ENCODE data around the gene SCN5A. TPM values are rescaled to one million over a fixed set of nuclear protein-coding genes. Genes with fewer than 3 reads are reported as not detected.

Gene SCN5A
- total RNA-seq, 2 experiments from 2014 or later, result not detected

DNA sequence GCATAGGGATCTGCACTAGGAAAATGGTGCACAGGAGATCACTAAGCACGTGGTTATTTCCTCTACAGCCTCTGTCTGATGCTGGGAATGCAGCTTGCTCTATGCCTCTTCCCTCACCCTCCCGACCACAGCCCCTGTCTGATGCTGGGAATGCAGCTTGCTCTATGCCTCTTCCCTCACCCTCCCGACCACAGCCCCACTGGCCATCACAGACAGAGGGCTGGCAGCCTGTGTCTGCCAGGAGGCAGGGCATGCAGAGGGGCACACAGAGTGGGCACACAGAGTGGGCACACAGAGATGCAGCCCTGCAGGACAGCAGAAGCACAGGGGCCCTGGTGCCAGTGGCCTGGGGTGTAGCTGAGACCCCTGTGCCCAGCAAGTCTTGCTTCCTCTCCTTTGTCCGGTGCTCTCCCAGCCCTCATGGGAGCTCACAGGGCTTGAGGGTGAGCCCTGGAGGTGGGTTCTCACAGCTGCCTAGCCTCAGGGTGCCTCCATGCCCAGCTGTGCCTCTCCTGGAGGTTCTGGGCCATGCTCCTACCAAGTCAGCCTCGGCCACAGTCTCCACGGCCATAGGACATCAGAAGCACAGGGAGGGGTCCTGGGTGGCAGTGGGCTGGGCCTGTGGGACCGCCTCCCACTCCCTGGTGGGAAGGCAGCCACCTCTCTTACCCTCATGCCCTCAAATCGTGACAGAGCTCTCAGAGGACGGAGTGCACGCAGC lies 87.6 kb downstream of the SCN5A start:
- no peak overlapping the region for H3K27ac Mint-ChIP-seq
- no peaks in the 10 kb centered on the region for H3K4me1 Mint-ChIP-seq
- H3K36me3 Mint-ChIP-seq (ENCODE audit: low read depth), result no peaks in the 10 kb centered on the region
- H3K27me3 Mint-ChIP-seq, result no peaks in the 10 kb centered on the region
- no peaks in the 10 kb centered on the region for H3K9me3 Mint-ChIP-seq
- no peak overlapping the region for H3K4me3 Mint-ChIP-seq
- CTCF ChIA-PET, result interaction anchor here (0.6 kb wide), 1 partner anchor 339 kb away, joined by 3 read pairs; no protein-coding TSS in a partner anchor
- no peak for DNase-seq
- POLR2A ChIA-PET, result no interaction called here

GRCh38 chr3:38560996-38561717 lies 88.3 kb downstream of the SCN5A start:
- no peaks in the 10 kb centered on the region for H3K27me3 Mint-ChIP-seq
- ChIA-PET POLR2A (no interaction called here), CTCF (interaction anchor here (0.6 kb wide), 1 partner anchor 338 kb away, joined by 3 read pairs; no protein-coding TSS in a partner anchor)
- H3K27ac Mint-ChIP-seq, result no peak overlapping the region
- no peak overlapping the region for H3K4me3 Mint-ChIP-seq
- H3K36me3 Mint-ChIP-seq (ENCODE audit: low read depth), result no peaks in the 10 kb centered on the region
- no peak for DNase-seq
- no peaks in the 10 kb centered on the region for H3K9me3 Mint-ChIP-seq
- H3K4me1 Mint-ChIP-seq, result no peaks in the 10 kb centered on the region

DNA sequence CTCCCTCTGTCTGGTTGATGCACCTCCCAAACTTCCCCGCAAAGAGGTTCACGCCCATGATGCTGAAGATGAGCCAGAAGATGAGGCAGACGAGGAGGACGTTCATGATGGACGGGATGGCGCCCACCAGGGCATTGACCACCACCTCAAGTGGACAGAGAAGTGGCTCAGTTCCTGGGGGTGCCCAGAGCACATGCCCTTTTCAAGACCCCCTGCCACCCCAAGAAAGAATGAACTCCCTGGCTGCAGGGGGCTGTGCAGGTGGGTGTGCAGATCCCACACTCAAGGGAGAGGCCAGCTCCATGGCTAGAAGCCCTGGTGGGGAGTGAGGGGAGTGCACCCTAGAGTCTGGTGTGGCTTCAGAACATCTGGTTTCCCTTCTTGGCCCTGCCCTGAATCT lies 89.2 kb downstream of the SCN5A start:
- no peaks in the 10 kb centered on the region for H3K27me3 Mint-ChIP-seq
- CTCF ChIA-PET, result no interaction called here
- H3K4me3 Mint-ChIP-seq, result no peak overlapping the region
- no peaks in the 10 kb centered on the region for H3K4me1 Mint-ChIP-seq
- no peak overlapping the region for H3K27ac Mint-ChIP-seq
- POLR2A ChIA-PET, result no interaction called here
- DNase-seq, result no peak
- H3K9me3 Mint-ChIP-seq, result no peaks in the 10 kb centered on the region
- H3K36me3 Mint-ChIP-seq (ENCODE audit: low read depth), result no peaks in the 10 kb centered on the region

DNA sequence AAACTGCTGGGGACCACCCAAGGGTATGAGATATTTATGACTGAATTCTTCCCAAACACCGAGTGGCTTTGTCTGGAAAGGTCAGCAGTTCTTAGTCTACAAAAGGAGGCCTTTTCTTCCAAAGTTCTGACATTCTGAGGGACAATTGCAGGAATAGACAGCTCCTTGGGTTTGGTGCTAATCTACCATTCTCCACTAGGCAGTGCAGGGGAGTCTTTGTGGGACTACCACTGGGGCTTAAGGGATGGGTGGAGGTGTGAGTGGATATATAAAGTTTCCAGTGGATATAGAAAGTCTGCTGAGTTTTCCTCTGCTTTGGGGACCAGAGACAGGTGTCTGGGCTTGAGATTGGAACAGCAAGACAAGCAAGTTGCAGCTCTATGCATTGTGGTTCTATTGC lies 90.6 kb downstream of the SCN5A start:
- no peaks in the 10 kb centered on the region for H3K27me3 Mint-ChIP-seq
- H3K36me3 Mint-ChIP-seq (ENCODE audit: low read depth), result no peaks in the 10 kb centered on the region
- ChIA-PET CTCF (interaction anchor here (1.7 kb wide), 1 partner anchor 37 kb away, joined by 5 read pairs; no protein-coding TSS in a partner anchor), POLR2A (no interaction called here)
- H3K4me3 Mint-ChIP-seq, result no peak overlapping the region
- no peak overlapping the region for H3K27ac Mint-ChIP-seq
- H3K9me3 Mint-ChIP-seq, result no peaks in the 10 kb centered on the region
- DNase-seq, result no peak
- no peaks in the 10 kb centered on the region for H3K4me1 Mint-ChIP-seq

GRCh38 chr3:38556640-38557358 lies 92.7 kb downstream of the SCN5A start:
- Mint-ChIP-seq H3K27ac (no peak overlapping the region), H3K36me3 (ENCODE audit: low read depth) (no peaks in the 10 kb centered on the region), H3K9me3 (no peaks in the 10 kb centered on the region), H3K27me3 (no peaks in the 10 kb centered on the region), H3K4me3 (no peak overlapping the region), H3K4me1 (no peaks in the 10 kb centered on the region)
- no peak for DNase-seq
- POLR2A ChIA-PET, result no interaction called here
- CTCF ChIA-PET, result interaction anchor here (0.6 kb wide), 1 partner anchor 80 kb away, joined by 3 read pairs; no protein-coding TSS in a partner anchor

GRCh38 chr3:38555926-38556325 lies 93.6 kb downstream of the SCN5A start:
- no peak overlapping the region for H3K4me3 Mint-ChIP-seq
- no peak for DNase-seq
- no peaks in the 10 kb centered on the region for H3K9me3 Mint-ChIP-seq
- no peaks in the 10 kb centered on the region for H3K4me1 Mint-ChIP-seq
- CTCF ChIA-PET, result no interaction called here
- no peaks in the 10 kb centered on the region for H3K36me3 Mint-ChIP-seq (ENCODE audit: low read depth)
- no peaks in the 10 kb centered on the region for H3K27me3 Mint-ChIP-seq
- H3K27ac Mint-ChIP-seq, result no peak overlapping the region
- POLR2A ChIA-PET, result no interaction called here

- no peak for DNase-seq
- H3K4me1 Mint-ChIP-seq, result no peaks in the 10 kb centered on the region
Observed at GRCh38 chr3:38555149-38555840, 94.2 kb downstream of the SCN5A start.

DNA sequence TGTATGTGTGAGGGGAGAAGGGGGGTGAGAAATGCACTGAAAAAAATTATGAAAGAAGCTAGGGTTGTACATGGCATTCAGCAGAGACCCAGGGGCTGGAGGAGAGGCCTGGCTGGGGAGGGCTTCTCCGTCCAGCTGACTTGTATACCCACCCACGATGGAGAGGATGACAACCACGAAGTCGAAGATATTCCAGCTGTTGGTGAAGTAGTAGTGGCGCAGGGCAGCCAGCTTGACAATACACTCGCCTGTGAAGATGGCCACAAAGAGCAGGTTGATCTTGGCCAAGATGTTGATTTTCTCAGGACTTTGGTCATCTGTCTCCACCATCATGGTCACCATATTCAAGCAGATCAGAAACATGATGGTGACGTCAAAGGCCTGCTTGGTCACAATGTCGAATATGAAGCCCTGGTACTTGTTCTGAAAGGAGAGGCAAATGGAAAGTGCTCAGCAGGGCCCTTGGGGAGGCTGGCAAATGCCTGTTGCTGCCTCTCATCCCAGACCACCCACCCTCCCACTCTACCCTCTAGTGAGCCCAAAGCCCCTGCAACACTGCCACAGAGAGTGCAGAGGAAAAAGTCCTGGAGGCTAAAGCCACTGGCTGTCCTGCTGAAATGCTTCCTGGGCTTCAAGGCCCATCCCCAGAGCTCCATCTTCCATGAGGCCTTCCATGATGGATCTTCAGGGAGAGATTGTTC lies 95.2 kb downstream of the SCN5A start:
- ChIA-PET POLR2A (no interaction called here), CTCF (no interaction called here)
- H3K9me3 Mint-ChIP-seq, result no peaks in the 10 kb centered on the region
- H3K27ac Mint-ChIP-seq, result no peak overlapping the region
- H3K27me3 Mint-ChIP-seq, result no peaks in the 10 kb centered on the region
- DNase-seq, result no peak
- no peaks in the 10 kb centered on the region for H3K36me3 Mint-ChIP-seq (ENCODE audit: low read depth)
- no peak overlapping the region for H3K4me3 Mint-ChIP-seq
- H3K4me1 Mint-ChIP-seq, result no peaks in the 10 kb centered on the region

More at GRCh38 chr3:38555149-38555840, 94.2 kb downstream of the SCN5A start:
- POLR2A ChIA-PET, result no interaction called here
- Mint-ChIP-seq H3K9me3 (no peaks in the 10 kb centered on the region), H3K27ac (no peak overlapping the region), H3K27me3 (no peaks in the 10 kb centered on the region), H3K4me3 (no peak overlapping the region), H3K36me3 (ENCODE audit: low read depth) (no peaks in the 10 kb centered on the region)
- CTCF ChIA-PET, result no interaction called here

- no peak overlapping the region for H3K27ac Mint-ChIP-seq
- peaks cover 3% of the 10 kb centered on the region for H3K4me1 Mint-ChIP-seq
- H3K4me3 Mint-ChIP-seq, result no peak overlapping the region
- H3K9me3 Mint-ChIP-seq, result no peaks in the 10 kb centered on the region
- ChIA-PET POLR2A (no interaction called here), CTCF (no interaction called here)
- no peak for DNase-seq
- no peaks in the 10 kb centered on the region for H3K27me3 Mint-ChIP-seq
- no peaks in the 10 kb centered on the region for H3K36me3 Mint-ChIP-seq (ENCODE audit: low read depth)
Observed at GRCh38 chr3:38553071-38553470, 96.4 kb downstream of the SCN5A start.

DNA sequence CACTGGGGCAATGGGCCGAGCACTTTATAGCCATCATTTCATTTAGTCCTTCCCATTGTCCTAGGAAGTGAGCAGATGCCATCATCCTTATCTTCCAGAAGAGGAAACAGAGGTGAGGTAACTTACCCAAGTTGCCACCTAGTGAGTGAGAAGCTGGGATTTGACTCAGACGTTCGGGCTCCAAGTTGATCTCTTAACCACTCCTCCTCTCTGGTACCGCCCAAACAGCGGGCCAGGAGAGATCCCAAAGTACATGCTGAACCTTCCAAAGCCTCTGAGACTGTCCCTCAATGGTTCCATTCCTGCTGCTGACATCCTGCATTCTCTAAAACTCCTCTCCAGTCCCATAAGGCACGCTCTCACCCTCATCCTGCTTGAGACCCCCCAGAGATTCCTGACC lies 97.1 kb downstream of the SCN5A start:
- Mint-ChIP-seq H3K27me3 (no peaks in the 10 kb centered on the region), H3K4me3 (no peak overlapping the region), H3K4me1 (peaks cover 4% of the 10 kb centered on the region), H3K27ac (no peak overlapping the region), H3K9me3 (no peaks in the 10 kb centered on the region), H3K36me3 (ENCODE audit: low read depth) (no peaks in the 10 kb centered on the region)
- DNase-seq, result no peak
- CTCF ChIA-PET, result no interaction called here
- POLR2A ChIA-PET, result no interaction called here

GRCh38 chr3:38551026-38551832 lies 98.3 kb downstream of the SCN5A start:
- Mint-ChIP-seq H3K27ac (no peak overlapping the region), H3K9me3 (no peaks in the 10 kb centered on the region), H3K4me1 (peaks cover 4% of the 10 kb centered on the region), H3K4me3 (no peak overlapping the region), H3K27me3 (peaks cover 1% of the 10 kb centered on the region), H3K36me3 (ENCODE audit: low read depth) (no peaks in the 10 kb centered on the region)
- ChIA-PET CTCF (no interaction called here), POLR2A (no interaction called here)
- DNase-seq, result no peak
